Right lobe of liver (tissue), 4 donors: ENCODE measurements around the gene CCDC136.

ENCODE experiments used
- POLR2A ChIP-seq: fragments of 450-650 bp; IDR thresholded peaks from one replicate; pipeline ENCODE4 v1.6.1; 2017; ENCODE audit warnings: antibody characterized with exemption, mild to moderate bottlenecking
- TF ChIP-seq, protein P1 (sequence below), 4 donors: fragments of 200-600 bp in 3 of 4; fragments of 450-650 bp in 1 of 4; IDR thresholded peaks; one replicate each; pipeline versions ENCODE4 v1.5.1 to v1.8.0; 2016 to 2022; ENCODE audit warnings: antibody characterized with exemption in 4 of 4, mild to moderate bottlenecking in 2 of 4
- donor health status: DM: no; HTN: no; CAD: no.
- donor health status: DM: no; HTN: no; CAD: no.
- donor health status: DM: no; HTN: yes; CAD: no.

DNA sequence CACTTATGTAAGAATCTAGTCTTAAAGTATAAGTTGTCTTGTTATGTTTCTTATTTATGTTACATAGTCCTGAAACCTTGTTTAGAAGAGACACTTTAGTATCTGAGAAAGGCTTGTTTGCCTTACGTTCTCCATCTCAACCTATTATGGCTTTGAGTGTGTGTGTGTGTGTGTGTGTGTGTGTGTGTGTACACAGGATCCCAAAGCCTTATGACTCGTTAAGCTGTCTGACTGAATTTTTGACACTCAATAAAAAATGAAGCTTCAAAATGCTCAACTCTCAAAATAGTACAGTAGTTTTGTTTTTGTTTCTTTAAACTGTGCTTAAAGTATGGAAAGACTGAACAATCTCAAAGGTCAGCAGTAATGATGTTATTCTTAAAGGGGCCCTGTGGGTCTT is 34.6 kb upstream of the CCDC136 start:
- TF ChIP-seq, protein P1, sequence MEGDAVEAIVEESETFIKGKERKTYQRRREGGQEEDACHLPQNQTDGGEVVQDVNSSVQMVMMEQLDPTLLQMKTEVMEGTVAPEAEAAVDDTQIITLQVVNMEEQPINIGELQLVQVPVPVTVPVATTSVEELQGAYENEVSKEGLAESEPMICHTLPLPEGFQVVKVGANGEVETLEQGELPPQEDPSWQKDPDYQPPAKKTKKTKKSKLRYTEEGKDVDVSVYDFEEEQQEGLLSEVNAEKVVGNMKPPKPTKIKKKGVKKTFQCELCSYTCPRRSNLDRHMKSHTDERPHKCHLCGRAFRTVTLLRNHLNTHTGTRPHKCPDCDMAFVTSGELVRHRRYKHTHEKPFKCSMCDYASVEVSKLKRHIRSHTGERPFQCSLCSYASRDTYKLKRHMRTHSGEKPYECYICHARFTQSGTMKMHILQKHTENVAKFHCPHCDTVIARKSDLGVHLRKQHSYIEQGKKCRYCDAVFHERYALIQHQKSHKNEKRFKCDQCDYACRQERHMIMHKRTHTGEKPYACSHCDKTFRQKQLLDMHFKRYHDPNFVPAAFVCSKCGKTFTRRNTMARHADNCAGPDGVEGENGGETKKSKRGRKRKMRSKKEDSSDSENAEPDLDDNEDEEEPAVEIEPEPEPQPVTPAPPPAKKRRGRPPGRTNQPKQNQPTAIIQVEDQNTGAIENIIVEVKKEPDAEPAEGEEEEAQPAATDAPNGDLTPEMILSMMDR (IDR thresholded peaks at IDR 0.05): no peak
- TF ChIP-seq POLR2A: no peak
